Loucy (cell line): ENCODE measurements around the gene PFDN2.

ENCODE experiments used
- H2AFZ ChIP-seq: fragments of 200-600 bp; sonication (generic); 2 replicates; pipeline ENCODE4 v1.6.0; 2016; ENCODE audit warnings: antibody characterized with exemption, mild to moderate bottlenecking, low read length, moderate library complexity
- H3F3A ChIP-seq: fragments of 200-600 bp; 2 replicates; pipeline ENCODE4 v1.6.0; 2016; ENCODE audit warnings: antibody characterized with exemption, low read depth, mild to moderate bottlenecking
- H3K27me3 ChIP-seq: fragments of 200-600 bp; sonication (generic); 2 replicates; pipeline ENCODE4 v1.6.1; 2014; ENCODE audit warnings: low read length, mild to moderate bottlenecking; ENCODE audit not compliant: insufficient read depth, poor library complexity, severe bottlenecking
- H3K36me3 ChIP-seq: fragments of 200-600 bp; sonication (generic); 2 replicates; pipeline ENCODE4 v1.6.1; 2016; ENCODE audit warnings: low read length; ENCODE audit not compliant: insufficient read depth
- H3K4me1 ChIP-seq: fragments of 200-600 bp; sonication (generic); 2 replicates; pipeline ENCODE4 v1.5.1; 2014; ENCODE audit warnings: low read length, mild to moderate bottlenecking; ENCODE audit not compliant: insufficient read depth, poor library complexity, severe bottlenecking
- H3K4me2 ChIP-seq: fragments of 200-600 bp; sonication (generic); 2 replicates; pipeline ENCODE4 v1.6.0; 2014; ENCODE audit warnings: antibody characterized with exemption, low read length, low read depth, mild to moderate bottlenecking; ENCODE audit not compliant: poor library complexity, severe bottlenecking
- H3K4me3 ChIP-seq: fragments of 200-600 bp; sonication (generic); 2 replicates; pipeline ENCODE4 v1.5.1; 2014; ENCODE audit warnings: low read length, mild to moderate bottlenecking, mixed read lengths; ENCODE audit not compliant: poor library complexity, severe bottlenecking
- H3K79me2 ChIP-seq: fragments of 200-600 bp; sonication (generic); 2 replicates; pipeline ENCODE4 v1.6.1; 2014; ENCODE audit warnings: low read length; ENCODE audit not compliant: insufficient read depth
- H3K9ac ChIP-seq: fragments of 200-600 bp; sonication (generic); 2 replicates; pipeline ENCODE4 v1.6.0; 2014; ENCODE audit warnings: mild to moderate bottlenecking, low read depth, low read length, moderate library complexity; ENCODE audit not compliant: poor library complexity, severe bottlenecking
- H3K9me2 ChIP-seq: fragments of 200-600 bp; sonication (generic); replicated peaks from 2 replicates; pipeline ENCODE4 v1.6.1; 2016; ENCODE audit warnings: low read depth, low read length, mixed read lengths
- H3K9me3 ChIP-seq: fragments of 200-600 bp; sonication (generic); 2 replicates; pipeline ENCODE4 v1.6.1; 2014; ENCODE audit warnings: mild to moderate bottlenecking, antibody characterized with exemption, low read length, low read depth; ENCODE audit not compliant: insufficient read depth
- H4K20me1 ChIP-seq: fragments of 200-600 bp; sonication (generic); 2 replicates; pipeline ENCODE4 v1.6.0; 2014; ENCODE audit warnings: antibody characterized with exemption, low read length, mild to moderate bottlenecking; ENCODE audit not compliant: insufficient read depth, poor library complexity, severe bottlenecking
- EZH2phosphoT487 ChIP-seq: fragments of 200-600 bp; IDR thresholded peaks from 2 replicates; pipeline ENCODE4 v1.6.1; 2018; ENCODE audit warnings: antibody characterized with exemption, mild to moderate bottlenecking, moderate library complexity, borderline replicate concordance
- TF ChIP-seq, protein P1 (sequence below): fragments of 200-600 bp; sonication (generic); conservative IDR thresholded peaks from 2 replicates; pipeline ENCODE4 v1.5.1; 2014; ENCODE audit warnings: mild to moderate bottlenecking, antibody characterized with exemption, low read length

Gene PFDN2

DNA sequence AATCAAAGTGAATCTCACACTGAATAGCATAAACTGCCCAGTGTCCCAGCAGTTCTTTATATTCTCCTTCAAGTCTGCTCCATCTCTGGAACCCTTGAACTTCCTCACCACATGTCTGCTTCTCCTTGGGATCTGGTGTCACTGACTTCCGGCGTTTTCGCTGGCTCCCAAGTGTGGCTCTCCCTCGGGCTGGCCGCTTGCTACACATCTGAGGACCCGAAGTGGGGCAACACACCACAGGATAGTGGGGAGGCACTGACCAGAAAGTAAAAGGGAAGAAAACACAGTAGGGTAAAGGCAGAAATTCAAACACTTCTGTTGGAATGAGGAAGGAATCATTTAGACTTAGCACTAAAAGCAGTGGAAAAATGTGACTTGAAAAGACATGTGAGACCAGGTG, 5.1 kb upstream of the PFDN2 start:
- Histone ChIP-seq H3K79me2 (peaks cover 31% of the 10 kb centered on the region), H4K20me1 (no peaks in the 10 kb centered on the region), H3K4me3 (no peak overlapping the region), H3K4me2 (no peak overlapping the region), H3K4me1 (peaks cover 32% of the 10 kb centered on the region), H3K9ac (no peak overlapping the region), H3K9me3 (no peaks in the 10 kb centered on the region), H3F3A (no peaks in the 10 kb centered on the region), H3K9me2 (no peaks in the 10 kb centered on the region), H3K27me3 (no peaks in the 10 kb centered on the region), H3K36me3 (peaks cover 49% of the 10 kb centered on the region), H2AFZ (no peak overlapping the region)
- TF ChIP-seq EZH2phosphoT487: no peak
- TF ChIP-seq, protein P1, sequence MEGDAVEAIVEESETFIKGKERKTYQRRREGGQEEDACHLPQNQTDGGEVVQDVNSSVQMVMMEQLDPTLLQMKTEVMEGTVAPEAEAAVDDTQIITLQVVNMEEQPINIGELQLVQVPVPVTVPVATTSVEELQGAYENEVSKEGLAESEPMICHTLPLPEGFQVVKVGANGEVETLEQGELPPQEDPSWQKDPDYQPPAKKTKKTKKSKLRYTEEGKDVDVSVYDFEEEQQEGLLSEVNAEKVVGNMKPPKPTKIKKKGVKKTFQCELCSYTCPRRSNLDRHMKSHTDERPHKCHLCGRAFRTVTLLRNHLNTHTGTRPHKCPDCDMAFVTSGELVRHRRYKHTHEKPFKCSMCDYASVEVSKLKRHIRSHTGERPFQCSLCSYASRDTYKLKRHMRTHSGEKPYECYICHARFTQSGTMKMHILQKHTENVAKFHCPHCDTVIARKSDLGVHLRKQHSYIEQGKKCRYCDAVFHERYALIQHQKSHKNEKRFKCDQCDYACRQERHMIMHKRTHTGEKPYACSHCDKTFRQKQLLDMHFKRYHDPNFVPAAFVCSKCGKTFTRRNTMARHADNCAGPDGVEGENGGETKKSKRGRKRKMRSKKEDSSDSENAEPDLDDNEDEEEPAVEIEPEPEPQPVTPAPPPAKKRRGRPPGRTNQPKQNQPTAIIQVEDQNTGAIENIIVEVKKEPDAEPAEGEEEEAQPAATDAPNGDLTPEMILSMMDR: no peak

DNA sequence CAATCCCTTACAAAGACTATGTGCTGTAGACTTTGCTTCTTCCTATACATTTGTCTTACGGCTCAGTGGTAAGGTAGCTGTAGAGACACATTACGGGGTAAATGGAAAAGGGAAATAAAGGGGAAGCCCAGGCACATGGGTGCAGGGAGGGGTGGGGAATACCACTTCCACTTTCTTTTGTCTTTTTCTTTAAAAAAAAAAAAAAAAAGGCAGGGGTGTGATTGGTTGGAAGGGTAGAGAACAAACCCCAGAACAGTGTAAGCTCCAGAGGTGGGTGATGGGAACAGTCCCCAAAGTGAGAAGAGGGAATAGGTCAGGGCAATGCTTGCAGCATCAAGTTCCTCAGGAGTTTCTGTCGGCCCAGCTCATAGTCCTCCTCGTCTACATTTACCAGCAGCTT, 4.0 kb upstream of the PFDN2 start:
- Histone ChIP-seq H4K20me1 (peaks cover under 1% of the 10 kb centered on the region), H3K79me2 (peaks cover 31% of the 10 kb centered on the region), H3K9me3 (no peaks in the 10 kb centered on the region), H3K4me1 (peaks cover 22% of the 10 kb centered on the region), H3K4me2 (no peak overlapping the region), H3K4me3 (no peak overlapping the region), H3K9ac (no peak overlapping the region), H3K9me2 (no peaks in the 10 kb centered on the region), H3K27me3 (no peaks in the 10 kb centered on the region), H2AFZ (no peak overlapping the region), H3K36me3 (peaks cover 43% of the 10 kb centered on the region), H3F3A (no peaks in the 10 kb centered on the region)
- no peak for TF ChIP-seq EZH2phosphoT487
- TF ChIP-seq, protein P1: no peak

DNA sequence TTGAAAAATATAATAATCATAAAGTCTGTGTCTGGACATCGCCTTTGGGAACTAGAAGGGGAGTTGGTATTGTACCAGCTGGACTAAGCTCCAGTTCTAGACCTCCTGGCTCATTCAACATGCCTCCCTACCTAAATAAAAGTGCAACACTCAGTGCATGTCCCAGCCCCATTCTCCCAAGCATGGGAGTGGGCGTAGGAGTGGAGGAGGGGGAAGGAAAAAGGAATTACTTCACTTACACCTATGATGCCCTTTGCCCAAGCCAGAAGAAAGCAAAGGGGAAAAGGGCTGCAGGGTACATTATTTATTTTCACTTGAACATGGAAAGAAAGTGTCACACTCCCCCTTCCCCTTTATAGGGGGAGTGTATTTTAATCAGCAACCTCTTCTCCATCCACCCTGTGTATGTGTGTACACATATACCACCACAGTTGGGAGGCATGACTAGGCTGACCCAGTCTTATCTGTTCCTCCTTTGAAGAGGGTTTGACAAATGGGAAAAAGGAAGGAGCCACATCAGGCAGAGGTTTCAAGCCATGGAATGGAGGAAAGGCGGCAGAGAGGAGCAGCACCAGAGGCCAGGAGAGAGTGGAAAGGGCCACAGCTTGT, 3.3 kb upstream of the PFDN2 start:
- Histone ChIP-seq H3K9ac (no peak overlapping the region), H3K4me3 (no peak overlapping the region), H2AFZ (no peak overlapping the region), H3K36me3 (peaks cover 42% of the 10 kb centered on the region), H3F3A (no peaks in the 10 kb centered on the region), H3K9me2 (no peaks in the 10 kb centered on the region), H4K20me1 (peaks cover 4% of the 10 kb centered on the region), H3K79me2 (peaks cover 35% of the 10 kb centered on the region), H3K4me1 (peaks cover 25% of the 10 kb centered on the region), H3K27me3 (no peaks in the 10 kb centered on the region), H3K4me2 (no peak overlapping the region), H3K9me3 (no peaks in the 10 kb centered on the region)
- TF ChIP-seq EZH2phosphoT487: no peak
- TF ChIP-seq, protein P1: no peak
